Lower lobe of right lung (tissue), 2 donors: Measurements from ENCODE around the gene SEPTIN8. TPM values are rescaled to one million over a fixed set of nuclear protein-coding genes. Genes with fewer than 3 reads are reported as not detected.
A peak's percentile ranks its signal among the peaks of the same experiment; 100 is the strongest.

ENCODE experiments used
- ATAC-seq, 2 donors: fragments of 200-7000 bp; cut with Tn5 transposase; one replicate each; pipeline ENCODE4 v1.9.1; 2020 to 2022; ENCODE audit warnings: mild to moderate bottlenecking in 2 of 2, moderate library complexity in 2 of 2
- DNase-seq: peaks from one replicate; pipeline ENCODE4 v3.0.0-alpha.2; 2020
- H3K27ac ChIP-seq: fragments of 200-600 bp; one replicate; pipeline ENCODE4 v1.8.0; 2022
- H3K27me3 ChIP-seq: fragments of 200-600 bp; one replicate; pipeline ENCODE4 v1.8.0; 2022; ENCODE audit warnings: low read depth
- H3K36me3 ChIP-seq: fragments of 200-600 bp; one replicate; pipeline ENCODE4 v1.8.0; 2022; ENCODE audit warnings: mild to moderate bottlenecking
- H3K4me1 ChIP-seq: fragments of 200-600 bp; one replicate; pipeline ENCODE4 v1.8.0; 2022
- H3K4me3 ChIP-seq: fragments of 200-600 bp; one replicate; pipeline ENCODE4 v1.8.0; 2022; ENCODE audit warnings: mild to moderate bottlenecking
- H3K9me3 ChIP-seq: fragments of 200-600 bp; one replicate; pipeline ENCODE4 v1.8.0; 2022
- CTCF ChIP-seq: fragments of 200-600 bp; IDR thresholded peaks from one replicate; pipeline ENCODE4 v1.8.0; 2022; ENCODE audit warnings: antibody characterized with exemption, mild to moderate bottlenecking
- intact Hi-C: fragments of 100-400 bp; cut with DNase I; formaldehyde crosslinking; loops from one replicate; pipeline ENCODE4 v1.11.0; 2022
- total RNA-seq: library from RNA; stranded (reverse); fragmentation: NEBNext Ultra II Directional; extraction: Animal tissue kit (Norgen Biotek cat#: 25700); gene quantifications from one replicate; pipeline ENCODE4 v1.2.1, GENCODE V29; 2021
- donor health status: DM: no; HTN: yes; CAD: no; lungs with severe emphysema.

The SEPTIN8 gene
- total RNA-seq, 1 donor from 2014 or later = 32.8 TPM

GRCh38 chr5:132778129-132778528 lies 1.1 kb upstream of the SEPTIN8 start:
- no peak for TF ChIP-seq CTCF
- DNase-seq (no peak), ATAC-seq (no peak)
- Histone ChIP-seq H3K4me3 (peak overlapping the region; percentile 94), H3K9me3 (no peaks in the 10 kb centered on the region), H3K27ac (no peak overlapping the region), H3K27me3 (no peaks in the 10 kb centered on the region), H3K36me3 (no peaks in the 10 kb centered on the region), H3K4me1 (peaks cover 24% of the 10 kb centered on the region)
- intact Hi-C loops = no loop called here

- Histone ChIP-seq H3K4me3 (peak overlapping the region; percentile 94), H3K27ac (peak overlapping the region; percentile 88), H3K4me1 (peaks cover 24% of the 10 kb centered on the region), H3K27me3 (no peaks in the 10 kb centered on the region), H3K36me3 (no peaks in the 10 kb centered on the region), H3K9me3 (no peaks in the 10 kb centered on the region)
- intact Hi-C loops = no loop called here
- peak; percentile 5 to 30 for ATAC-seq
- TF ChIP-seq CTCF = no peak
- no peak for DNase-seq
These were observed 166 bp downstream of the SEPTIN8 start for GRCh38 chr5:132776938-132777208.

GRCh38 chr5:132776131-132776937 lies 705 bp downstream of the SEPTIN8 start:
- Histone ChIP-seq H3K27ac (peak overlapping the region; percentile 88), H3K4me1 (peaks cover 30% of the 10 kb centered on the region), H3K36me3 (no peaks in the 10 kb centered on the region), H3K9me3 (no peaks in the 10 kb centered on the region), H3K27me3 (no peaks in the 10 kb centered on the region), H3K4me3 (peak overlapping the region; percentile 94)
- ATAC-seq (peak; percentile 43 to 45), DNase-seq (no peak)
- no peak for TF ChIP-seq CTCF
- intact Hi-C loops = no loop called here

- H3K4me1 ChIP-seq = peaks cover 38% of the 10 kb centered on the region
- H3K27me3 ChIP-seq = no peaks in the 10 kb centered on the region
- peak overlapping the region; percentile 88 for H3K27ac ChIP-seq
- H3K9me3 ChIP-seq = no peaks in the 10 kb centered on the region
- intact Hi-C loops = no loop called here
- peak in 1 of 2 donors; percentile 11 for ATAC-seq
- no peak for DNase-seq
- no peak for TF ChIP-seq CTCF
- no peaks in the 10 kb centered on the region for H3K36me3 ChIP-seq
- peak overlapping the region; percentile 94 for H3K4me3 ChIP-seq
These were observed 1.5 kb downstream of the SEPTIN8 start for GRCh38 chr5:132775476-132775961.

- DNase-seq (no peak), ATAC-seq (no peak)
- no peak for TF ChIP-seq CTCF
- Histone ChIP-seq H3K4me3 (no peak overlapping the region), H3K27ac (peak overlapping the region; percentile 16), H3K4me1 (peaks cover 41% of the 10 kb centered on the region), H3K9me3 (no peaks in the 10 kb centered on the region), H3K27me3 (no peaks in the 10 kb centered on the region), H3K36me3 (no peaks in the 10 kb centered on the region)
- intact Hi-C loops = no loop called here
These were observed 2.1 kb downstream of the SEPTIN8 start for GRCh38 chr5:132774896-132775295.
